ENCODE data around the gene ZKSCAN4.

Gene ZKSCAN4

DNA sequence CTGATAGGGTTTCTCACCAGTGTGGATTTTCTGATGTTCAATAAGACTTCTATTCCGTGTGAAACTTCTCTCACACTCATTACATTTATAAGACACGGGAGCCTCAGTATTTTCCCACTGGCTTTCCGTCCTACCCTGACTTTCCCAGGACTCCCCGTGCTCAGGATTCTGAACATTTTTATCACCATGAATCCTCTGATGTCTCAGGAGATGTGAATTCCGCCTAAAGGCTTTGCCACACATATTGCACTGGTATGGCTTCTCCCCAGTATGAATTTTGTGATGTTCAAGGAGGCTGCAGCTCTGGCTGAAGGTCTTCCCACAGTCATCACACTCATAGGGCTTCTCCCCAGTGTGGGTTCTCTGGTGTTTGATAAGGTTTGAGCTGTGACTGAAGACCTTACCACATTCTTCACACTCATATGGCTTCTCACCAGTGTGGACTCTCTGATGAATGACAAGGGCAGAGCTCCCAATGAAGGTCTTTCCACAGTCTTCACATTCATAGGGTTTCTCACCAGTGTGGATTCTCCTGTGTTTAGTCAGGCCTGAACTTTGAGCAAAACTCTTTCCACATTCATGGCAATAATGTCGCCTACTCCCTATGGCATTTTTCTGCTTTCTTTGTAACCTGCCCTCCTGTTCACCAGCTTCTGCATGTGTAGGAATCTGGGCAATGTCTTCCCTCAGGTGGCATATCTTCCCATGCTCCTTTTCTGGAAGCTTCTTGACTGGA, 6.7 kb downstream of the ZKSCAN4 start:
- DNase-seq, result no peak

DNA sequence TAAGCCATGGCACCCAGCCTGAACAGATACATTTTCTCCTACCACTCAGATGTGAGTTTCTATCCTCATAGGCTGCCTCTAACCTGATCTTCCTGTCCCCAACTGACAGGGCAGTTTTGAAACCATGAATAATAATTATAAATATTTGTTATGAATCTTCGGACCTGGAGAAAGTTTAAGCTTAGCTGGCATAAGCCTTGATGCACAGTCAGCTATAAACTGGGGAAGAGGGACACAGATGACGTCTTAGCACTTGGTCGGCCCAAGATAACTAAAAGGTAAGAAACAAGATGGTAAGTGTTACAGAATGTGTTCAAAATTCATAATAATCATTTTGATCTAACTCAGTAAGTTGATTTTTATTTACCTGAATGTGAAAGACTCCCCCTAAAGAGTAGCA, 8.1 kb downstream of the ZKSCAN4 start:
- DNase-seq, result no peak

DNA sequence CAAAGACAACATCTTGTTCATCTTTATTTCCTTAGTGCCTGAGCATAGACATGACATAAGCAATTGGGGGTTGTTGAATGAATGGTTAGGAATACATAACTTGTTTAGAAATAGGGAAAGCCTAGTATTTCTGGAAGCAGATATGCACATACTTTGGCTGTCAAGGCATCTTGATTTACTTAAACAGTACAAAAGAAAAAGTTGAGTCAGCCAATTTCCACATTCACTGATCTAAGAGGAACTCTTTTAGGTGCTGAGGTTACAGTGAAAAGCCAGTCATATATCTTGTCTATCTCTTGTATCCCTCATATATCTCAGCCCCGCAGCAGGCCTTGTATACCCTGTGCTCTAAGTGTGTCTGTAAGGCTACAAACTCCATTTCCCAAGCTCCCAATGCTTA, 11.6 kb downstream of the ZKSCAN4 start:
- no peak for DNase-seq

DNA sequence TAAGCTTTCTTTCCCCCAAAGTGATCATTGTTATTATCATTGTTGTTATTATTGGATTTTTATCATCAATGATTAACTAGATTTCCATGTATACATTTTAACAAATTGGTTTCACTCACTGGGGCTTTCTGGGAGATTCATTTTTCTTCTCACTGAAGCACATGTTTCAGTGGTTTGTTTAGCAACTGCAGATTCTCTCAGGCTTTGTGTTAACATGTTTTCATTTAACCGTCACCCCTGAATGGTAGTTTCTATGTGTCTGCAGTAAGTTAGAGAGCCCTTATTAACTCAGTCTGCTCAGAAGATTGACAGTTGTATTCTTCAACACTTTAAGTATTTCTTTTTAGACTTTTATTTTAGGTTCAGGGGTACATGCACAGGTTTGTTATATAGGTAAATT, 12.4 kb downstream of the ZKSCAN4 start:
- DNase-seq, result no peak

DNA sequence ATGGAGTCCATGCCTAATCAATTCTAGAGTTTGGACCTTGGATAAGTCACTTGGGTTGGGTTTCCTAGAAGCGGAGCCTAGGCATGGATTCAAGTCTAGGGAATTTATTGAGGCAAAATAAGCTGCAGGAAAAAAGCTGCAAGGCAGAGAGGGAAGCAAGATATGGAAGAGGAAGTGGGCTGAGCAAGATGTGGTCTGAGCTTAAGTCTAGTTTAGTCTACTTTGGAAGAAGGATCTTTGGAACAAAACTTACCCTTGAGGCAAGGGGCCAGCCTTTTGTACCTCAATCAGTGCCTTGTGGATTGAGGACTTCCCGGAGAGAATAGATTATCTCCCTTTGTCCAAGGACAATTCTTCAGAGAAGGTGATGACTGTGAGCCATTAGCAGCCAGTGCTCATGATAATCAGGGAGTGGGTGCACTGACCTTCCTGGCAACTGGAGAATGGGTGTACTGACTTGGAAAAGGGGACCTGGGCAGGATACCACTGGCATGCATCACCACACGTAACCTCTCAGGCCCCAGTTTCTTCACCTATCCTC, 16.1 kb downstream of the ZKSCAN4 start:
- no peak for DNase-seq

DNA sequence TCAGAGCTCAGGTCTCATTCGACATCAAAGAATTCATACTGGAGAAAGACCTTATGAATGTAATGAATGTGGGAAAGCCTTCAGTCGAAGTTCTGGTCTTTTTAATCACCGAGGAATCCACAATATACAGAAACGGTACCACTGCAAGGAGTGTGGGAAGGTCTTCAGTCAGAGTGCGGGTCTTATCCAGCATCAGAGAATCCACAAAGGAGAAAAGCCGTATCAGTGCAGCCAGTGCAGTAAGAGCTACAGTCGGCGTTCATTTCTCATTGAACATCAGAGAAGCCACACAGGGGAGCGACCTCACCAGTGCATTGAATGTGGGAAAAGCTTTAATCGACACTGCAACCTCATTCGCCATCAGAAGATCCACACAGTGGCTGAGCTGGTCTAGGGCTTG, 19.3 kb downstream of the ZKSCAN4 start:
- DNase-seq, result no peak

DNA sequence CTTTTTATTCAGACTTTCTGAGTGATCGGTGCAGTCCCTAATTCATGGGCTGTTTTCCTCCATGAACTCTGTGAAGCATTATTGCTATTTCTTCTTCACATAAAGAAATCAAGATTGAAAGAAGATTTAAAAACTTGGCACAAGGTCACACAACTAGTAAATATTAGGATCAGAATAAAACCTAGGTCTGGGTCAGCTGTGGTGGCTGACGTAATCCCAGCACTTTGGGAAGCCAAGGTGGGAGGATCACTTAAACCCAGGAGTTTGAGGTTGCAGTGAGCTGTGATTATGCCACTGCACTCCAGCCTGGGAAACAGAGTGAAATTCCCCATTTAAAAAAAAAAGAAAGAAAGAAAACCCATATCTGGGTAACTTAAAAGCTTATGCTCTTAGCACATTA, 25.6 kb downstream of the ZKSCAN4 start:
- no peak for DNase-seq

DNA sequence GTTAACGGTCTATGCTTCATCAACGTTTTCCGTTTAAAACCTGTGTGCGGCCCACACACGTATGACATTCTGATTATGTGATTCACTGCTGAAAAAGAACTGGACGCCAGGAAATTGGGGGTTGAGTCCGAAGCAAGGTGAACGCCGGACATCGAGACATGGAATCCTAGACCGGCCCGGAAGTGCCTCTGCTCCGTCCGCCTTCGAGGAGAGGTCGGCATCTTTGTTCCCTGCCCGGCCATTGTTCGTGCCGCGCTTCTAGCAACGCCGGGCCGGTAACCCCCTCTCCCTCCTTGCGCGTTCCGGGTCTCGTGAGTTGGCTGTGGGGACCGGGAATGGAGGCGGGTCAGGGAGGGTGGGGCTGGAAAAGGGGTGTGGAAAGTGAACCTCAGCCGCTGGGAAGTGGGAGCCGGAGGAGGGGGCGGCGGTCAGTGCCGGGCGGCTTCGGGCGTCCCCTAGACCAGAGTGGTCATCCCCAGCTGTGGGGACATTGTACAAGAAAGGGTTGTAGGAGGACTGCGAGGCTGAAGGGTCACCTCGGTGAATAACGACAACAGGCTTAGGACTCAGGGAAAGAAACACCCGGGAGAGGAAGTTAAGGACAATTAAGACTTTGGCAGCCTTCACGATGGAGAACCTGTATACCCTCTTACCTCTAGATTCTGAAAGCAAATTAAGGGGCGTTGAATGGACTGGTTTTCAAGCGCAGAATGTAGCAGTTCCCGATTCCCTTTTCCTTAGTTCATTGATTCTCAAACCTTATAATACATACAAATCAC, 26.8 kb downstream of the ZKSCAN4 start, which contains the start of gene ZSCAN9:
Gene ZSCAN9, plus strand, starts transcription at position 220 of the 779 bp plus-strand sequence. CDS start 1,810 bp downstream, outside the sequence.
- DNase-seq, result peak; percentile 58

DNA sequence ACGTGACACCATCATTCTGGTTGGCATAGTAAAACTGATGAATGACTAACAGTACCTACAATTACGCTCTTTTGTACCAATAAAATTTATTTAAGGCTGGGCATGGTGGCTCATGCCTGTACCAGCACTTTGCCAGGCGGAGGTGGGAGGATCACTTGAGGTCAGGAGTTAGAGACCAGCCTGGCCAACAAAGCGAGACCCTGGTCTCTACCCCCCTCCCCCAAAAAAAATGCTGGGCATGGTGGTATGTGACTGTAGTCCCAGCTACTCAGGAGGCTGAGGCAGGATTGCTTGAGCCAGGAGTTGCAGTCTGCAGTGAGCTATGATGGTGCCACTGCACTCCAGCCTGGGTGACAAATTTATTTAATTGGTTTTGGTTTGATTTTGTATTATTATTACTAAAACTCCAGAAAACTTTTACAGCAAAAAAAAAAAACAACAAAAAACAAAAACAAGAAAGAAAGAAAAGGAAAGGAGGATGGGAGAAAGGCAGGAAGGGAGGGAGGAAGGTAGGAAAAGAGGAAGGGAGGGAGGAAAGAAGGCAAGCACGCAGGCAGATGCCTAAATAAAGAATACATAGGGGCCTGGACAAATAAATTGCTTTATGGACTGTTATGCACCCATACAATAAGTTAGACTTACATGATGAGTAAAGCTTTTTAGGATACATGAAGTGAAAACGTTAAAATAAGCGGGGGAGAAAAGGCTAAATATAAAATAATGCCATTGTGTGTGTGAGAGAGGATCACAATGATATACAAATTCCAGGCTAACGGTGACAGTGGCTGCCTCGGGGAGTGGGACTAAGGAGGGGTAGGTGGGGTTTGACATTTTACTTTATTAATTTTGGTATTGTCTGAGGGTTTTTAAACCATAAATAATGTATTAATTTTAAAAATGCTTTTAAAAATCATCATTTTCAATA, 27.7 kb downstream of the ZKSCAN4 start:
- no peak for DNase-seq

DNA sequence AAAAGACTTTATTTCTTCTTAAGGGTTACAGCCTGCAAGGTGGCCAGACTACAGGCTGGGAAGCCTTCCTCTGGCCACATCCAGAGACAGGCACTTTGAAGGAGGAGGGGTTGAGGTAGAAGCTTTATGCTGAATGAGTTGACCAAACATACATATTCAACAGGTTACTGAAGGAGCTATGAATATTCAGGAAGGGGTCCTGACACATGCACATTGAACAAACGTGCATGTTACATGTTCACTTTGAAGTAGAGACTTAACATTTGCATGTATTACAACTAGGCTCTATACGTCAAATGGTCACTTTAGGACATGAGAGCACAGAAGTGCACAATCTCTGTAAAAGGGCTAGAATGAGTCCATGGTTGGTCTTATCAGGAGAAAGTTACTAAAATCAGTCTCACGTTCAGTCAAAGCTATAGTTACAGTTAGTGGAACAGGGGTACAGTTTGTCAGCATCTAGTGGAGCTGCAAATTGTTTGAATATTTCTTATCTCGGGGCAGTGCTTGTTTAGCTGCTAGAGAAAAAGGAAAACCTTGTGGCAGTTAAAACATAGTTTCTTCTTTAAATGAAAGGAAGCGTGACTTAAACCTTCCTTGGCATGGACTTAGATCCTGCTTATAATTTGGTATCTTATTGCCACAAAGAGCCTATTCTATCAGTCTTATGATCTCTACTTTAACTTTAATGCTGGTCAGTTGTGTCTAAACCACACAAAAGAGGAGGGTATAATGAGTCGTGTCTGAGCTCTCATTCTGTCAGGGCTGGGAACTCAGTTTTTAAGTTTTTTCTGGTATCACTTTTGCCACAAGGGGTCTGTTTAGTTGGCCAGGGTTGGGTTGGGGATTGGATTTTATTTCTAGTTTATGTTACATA, 31.6 kb downstream of the ZKSCAN4 start:
- no peak for DNase-seq

DNA sequence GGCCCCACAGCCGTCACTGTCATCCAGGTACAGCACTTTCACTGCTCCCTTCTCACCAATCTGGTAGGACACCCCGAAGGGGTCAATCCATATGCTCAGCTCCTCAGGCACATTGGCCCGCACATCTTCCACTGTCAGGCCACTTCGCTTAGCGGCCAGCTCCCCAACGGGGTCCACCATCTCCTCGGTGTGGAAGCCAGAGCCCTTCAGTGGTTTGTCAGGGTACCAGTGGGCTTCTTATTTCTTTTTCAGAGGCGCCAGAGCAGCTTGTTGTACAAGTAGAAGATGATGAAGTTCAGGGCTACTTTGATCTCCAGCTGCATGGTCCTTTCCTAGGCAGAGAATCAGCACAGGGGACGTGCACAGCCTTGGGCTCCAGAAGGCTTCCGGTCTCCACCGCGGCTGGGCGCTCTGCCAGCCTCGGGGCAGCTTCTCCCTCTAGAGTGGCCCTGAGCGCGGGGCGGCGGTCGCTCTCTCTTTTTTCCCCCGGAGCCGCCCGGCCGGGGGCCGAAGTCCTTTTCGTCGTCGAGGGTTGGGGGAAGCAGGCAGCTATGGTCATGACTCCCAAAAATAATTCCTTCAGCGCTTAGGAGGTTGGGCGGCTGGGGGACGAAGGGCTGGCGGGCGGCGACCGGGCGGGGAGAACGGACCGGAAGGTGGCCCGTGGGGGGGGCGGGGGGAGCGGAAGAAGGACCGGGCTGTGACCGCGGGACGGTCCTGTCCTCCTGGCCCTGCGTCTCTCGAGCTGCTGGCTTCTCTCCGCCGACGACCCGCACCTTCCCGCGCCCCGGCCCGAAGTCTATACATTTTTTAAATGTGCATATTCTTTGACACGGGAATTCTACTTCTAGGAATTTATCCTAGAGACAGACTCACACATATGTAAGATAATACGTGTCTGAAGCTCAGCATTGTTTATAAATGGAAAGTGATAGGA, 33.5 kb downstream of the ZKSCAN4 start:
- peak; percentile 21 for DNase-seq

DNA sequence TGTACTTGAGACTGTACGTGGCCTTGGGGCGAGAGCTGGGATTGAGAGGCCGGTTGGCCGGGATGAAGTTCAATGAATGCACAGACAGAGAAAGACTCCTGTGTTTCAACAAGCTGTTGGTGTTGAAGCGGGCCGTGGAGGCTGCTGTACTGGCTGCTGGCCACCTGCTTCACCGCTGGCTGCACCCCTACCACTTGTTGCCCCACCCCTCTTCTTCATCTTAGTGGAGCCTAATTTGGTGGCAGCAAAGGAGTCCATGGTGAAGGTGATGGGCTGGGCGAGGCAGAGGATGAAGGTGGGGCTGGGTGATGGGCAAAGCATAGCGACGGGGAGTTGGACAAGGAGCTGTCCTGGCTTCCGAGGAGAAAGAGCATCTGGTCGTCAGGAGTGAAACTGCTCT, 34.2 kb downstream of the ZKSCAN4 start:
- no peak for DNase-seq

DNA sequence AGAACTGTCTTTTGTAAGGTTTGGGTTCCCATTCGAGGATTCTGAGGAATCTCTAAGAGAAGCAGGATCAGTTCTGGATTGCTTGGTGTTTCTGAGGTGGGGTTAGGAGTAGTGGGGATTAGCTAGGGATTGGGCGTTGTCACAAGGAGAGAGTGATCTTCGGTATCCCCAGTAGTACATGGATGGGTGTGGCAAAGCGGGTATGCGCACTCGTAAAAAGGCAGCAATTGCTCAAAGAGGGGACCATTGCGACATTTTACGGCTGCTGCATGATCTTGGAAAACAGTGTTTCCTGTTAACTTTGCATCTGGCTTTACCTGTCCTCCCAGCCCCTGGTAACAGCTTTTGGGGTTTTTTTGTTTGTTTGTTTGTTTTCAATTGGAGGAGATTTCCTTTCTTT, 36.6 kb downstream of the ZKSCAN4 start:
- no peak for DNase-seq

DNA sequence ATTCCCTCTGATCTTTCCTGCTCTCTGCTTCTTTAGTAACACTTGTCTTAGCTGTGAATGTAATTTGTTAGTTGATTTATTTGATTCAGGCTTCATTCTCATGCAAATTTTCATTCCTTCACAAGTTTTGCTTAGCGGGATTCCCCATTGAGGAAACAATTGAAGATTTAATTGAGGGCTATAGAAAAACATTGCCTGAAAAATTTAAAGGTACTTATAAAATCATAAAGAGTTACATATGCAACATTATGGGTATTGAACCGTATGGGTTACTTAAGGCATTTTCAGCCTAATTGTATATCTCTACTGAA, 38.9 kb downstream of the ZKSCAN4 start:
- no peak for DNase-seq

DNA sequence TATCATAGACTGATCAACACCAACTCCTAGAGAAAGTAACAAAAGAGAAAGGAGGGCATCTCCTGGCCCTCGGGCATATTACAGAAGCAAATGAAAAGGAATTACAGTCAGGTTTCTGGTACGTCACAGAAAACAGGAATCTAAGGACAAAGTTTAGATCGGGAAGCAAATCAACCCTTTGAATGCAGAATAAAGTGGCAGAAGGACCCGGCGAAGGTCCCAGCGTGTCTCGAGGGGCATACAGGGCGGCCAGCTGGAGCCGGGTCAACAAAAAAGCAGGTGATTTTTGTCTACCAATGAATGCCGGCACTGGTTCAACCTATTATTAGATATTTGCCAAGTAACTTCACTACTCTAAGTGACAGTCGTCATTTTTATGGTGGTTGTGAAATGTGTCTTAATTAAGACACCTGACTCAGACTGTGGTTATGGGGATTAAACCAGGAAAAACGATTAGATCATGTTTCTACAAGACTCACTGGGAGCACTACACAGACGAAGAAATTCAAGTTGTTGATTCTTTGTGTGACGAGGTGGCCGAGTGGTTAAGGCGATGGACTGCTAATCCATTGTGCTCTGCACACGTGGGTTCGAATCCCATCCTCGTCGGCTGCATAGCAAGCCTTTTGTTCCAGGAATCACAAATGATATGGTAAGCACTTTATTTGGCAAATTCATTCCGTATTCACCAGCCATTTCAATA, 39.4 kb downstream of the ZKSCAN4 start:
- peak; percentile 2 for DNase-seq

DNA sequence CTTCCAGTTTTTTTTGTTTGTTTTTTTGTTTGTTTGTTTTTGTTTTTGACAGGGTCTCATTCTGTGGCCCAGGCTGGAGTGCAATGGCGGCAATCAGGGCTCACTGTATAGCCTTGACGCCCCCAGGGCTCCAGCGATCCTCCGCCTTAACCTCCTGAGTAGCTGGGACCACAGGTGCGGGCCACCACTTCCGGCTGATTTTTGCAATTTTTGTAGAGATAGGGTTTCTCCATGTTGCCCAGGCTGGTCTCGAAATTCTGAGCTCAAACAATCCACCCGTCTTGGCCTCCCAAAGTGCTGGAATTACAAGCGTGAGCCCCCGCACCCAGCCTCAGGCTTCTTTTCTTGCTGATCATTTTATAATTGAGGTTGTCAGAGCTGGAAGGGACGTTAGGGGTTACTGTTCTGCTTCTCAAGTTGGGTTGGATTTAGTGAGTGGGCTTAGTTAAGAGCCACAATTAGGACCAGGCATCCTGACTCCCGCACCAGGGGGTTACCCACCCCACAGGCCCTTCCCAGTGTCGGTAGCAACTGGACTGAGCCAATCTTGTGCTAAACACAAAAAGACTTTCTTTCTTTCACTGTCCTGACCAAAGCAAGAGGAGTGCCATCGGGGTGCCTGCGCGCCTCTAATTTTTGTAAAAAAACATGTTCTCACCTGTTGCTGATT, 40.1 kb downstream of the ZKSCAN4 start:
- DNase-seq, result no peak

DNA sequence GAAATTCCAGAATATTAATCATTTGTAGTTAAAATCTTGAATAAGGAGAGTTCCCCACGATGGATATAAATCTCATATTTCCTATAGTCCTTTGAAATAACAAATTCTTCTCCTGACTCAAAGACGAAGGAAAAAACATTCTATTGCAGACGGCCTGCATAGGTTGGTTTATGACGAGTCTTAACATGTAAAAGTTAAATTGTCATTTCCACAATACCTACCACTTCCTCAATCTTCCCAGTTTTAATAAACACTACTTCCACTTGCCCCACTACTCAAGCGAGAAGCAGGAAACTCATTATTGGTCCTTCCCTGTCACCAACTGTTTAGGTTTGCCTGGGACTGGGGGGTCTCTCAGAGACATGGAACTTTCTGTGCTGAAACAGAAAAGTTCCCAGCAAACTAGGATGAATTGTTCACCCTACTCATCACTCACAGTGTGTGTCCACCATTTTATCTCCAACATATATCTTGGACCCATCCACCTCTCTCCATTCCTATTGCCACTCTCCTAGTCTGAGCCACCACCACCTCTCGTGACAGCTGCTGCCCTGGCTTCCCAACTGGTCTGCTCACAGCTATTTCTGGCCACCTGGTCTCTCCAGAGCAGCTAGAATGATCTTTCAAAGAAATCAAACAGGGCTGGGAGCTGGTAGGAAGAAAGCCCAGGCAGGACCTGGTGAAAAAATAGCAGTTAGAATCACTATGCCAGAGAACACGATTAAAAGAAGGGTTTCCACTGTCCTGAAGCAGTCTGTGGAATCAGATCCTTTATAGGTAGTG, 42.1 kb downstream of the ZKSCAN4 start:
- DNase-seq, result no peak

DNA sequence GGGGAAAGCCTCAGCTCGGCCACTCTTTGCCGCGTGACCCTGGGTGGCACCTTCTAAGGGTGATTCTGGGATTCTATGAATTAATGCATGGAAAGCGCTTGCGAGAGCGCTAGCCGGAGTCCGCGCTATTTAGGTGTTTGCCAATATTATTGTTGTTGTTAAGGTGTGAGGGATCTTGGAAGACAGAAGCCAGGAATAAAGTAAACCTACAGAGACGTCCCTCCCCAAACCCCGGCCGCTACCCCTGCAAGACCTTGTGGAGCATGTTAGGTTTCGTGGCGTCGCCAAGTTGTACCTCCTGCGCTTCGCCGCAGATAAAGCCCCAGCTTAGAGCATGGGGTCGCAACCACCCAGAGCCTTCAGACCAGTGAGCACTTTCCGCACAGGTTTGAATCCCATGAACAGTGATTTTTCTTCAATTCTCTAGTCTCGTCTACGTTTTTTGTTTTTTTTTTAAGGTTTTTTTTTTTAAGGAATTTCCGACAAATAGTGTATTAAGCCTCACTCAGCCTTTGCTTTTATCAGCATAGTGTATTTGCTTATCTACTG, 43.9 kb downstream of the ZKSCAN4 start:
- no peak for DNase-seq

Measured in CD4-positive, alpha-beta T cell treated with Interleukin-12 subunit alpha and Interleukin-12 subunit beta, for 1 hour (primary cell).